Embryonic facial prominence (tissue), 1 donor: Measurements from ENCODE around the gene AP4S1.
"Not testable (repeated sequence)": the region's sequence is repeated elsewhere in the genome, so short reads cannot be mapped to it uniquely, and the experiment has no call there.

Experiments used
- DNase-seq: peaks from one replicate; pipeline ENCODE4 v3.0.0-alpha.2; 2016; ENCODE audit errors: extremely low spot score

AP4S1 gene

DNA sequence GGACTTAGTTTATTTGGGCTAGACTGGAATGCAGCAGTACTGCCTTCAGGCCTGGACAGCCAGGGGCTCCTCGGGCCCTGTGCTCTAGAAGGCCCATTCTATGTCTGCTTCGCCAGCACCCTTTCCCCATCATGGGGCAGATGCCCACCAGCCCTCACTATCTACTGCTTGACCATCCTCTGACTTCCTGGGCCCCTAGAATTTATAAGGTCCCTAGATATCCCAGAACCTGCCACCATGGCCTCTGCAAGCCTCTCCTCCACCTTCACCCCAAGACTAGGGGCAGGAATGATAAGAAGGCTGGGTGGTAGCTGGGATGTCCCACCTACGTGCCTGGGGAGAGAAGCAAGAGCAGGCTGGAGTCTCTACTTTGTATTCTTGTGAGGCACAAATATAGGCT, 59.6 kb downstream of the AP4S1 start:
- DNase-seq: no peak

DNA sequence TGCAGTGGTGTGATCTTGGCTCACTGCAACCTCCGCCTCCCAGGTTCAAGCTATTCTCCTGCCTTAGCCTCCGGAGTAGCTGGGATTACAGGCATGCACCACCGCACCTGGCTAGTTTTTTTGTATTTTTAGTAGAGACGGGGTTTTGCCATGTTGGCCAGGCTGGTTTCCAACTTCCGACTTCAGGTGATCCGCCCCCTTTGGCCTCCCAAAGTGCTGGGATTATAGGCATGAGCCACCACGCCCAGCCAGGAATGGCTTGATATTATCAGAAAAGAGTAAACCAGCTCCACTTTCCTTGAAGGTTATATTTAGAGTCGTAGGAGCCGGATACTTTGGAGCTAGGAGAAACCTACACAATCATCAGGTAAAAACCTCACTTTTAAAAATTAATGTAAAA, 61.0 kb downstream of the AP4S1 start:
- DNase-seq: not testable (repeated sequence)

- DNase-seq: no peak
Observed at GRCh38 chr14:31090883-31091764, 65.7 kb downstream of the AP4S1 start.

- DNase-seq: no peak
Observed at GRCh38 chr14:31092160-31092708, 66.8 kb downstream of the AP4S1 start.

DNA sequence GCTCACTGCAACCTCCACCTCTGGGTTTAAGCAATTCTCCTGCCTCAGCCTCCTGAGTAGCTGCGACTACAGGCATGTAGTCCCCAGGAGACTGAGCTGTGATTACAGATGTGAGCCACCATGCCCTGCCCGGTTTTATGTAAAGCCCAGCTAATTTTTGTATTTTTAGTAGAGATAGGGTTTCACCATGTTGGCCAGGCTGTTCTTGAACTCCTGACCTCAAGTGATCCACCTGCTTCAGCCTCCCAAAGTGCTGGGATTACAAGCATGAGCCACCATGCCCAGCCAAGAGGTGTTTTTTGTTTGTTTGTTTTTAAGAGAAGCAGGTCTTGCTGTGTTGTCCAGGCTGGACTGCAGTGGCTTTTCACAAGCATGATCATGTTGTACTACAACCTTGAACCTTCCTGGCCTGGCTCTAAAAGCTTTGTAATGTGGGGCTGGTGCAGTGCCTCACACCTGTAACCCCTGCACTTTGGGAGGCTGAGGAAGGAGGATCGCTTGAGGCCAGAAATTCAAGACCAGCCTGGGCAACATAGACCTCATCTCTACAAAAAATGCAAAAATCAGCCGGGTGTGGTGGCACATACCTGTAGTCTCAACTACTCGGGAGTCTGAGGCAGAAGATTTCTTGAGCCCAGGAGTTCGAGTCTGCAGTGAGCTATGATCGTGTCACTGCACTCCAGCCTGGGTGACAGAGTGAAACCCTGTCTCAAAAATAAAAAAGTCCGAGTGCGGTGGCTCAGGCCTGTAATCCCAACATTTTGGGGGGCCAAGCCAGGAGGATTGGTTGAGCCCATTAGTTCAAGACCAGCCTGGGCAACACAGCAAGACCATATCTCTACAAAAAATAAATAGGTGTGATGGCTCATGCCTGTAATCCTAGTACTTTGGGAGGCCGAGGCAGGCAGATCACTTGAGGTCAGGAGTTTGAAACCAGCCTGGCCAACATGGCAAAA, 68.7 kb downstream of the AP4S1 start:
- not testable (repeated sequence) for DNase-seq

GRCh38 chr14:31095817-31096216, 70.4 kb downstream of the AP4S1 start:
- not testable (repeated sequence) for DNase-seq

DNA sequence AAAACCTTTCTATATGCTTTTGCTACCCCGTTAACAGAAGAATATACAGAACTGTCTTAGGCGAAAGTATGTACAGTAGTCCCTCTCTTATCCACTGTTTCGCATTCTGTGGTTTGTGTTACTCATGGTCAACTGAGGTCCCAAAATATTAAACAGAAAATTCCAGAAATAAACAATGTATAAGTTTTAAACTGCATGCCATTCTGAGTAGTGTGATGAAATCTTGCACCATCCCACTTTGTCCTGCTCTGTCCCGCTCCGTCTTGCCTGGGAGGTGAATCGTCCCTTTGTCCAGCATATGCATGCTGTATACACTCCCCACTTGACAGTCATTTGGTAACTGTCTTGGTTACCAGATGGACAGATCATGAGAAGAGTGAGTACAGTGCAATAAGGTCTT, 70.8 kb downstream of the AP4S1 start:
- DNase-seq: no peak

- no peak for DNase-seq
Observed at GRCh38 chr14:31097081-31097480, 71.6 kb downstream of the AP4S1 start.

GRCh38 chr14:31106768-31107167, 81.3 kb downstream of the AP4S1 start:
- DNase-seq: no peak

DNA sequence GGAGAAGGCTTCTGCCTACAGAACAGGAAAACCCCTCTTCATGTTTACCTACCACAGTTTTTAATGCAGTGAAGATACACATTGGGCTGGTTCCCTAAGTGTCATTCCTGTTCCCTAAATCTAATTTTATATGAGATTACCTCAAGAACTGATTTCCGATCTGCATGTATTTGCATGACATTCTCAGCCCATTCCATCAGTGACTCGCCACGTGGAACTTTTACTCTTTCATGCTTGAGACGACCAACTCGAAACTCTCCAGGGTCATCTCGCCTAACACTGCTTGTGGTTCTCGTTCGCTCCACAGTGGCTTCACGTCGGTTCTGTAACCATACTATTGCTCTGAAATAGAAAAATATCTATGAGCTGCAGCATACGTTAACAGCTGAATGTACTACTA, 83.8 kb downstream of the AP4S1 start:
- no peak for DNase-seq

- DNase-seq: no peak
Observed at GRCh38 chr14:31110872-31111271, 85.4 kb downstream of the AP4S1 start.

DNA sequence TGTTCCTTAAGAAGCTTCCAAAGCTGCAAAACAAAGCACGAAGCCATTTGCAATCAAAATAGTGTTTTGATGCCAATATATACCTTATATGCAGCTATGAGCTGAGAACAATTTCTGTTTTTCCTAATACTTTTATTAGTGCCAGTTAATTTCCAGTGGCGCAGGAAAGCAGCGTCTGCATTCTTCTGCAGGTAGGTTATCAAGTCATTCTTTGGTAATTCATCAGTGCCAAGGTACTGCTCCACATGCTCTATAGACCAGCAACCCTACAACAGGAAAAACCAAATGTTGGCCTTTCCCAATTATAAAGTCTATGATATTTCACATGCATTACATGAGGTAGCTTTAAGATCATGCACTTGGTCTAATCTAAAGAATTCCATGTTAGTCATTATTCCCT, 88.3 kb downstream of the AP4S1 start:
- DNase-seq: no peak

DNA sequence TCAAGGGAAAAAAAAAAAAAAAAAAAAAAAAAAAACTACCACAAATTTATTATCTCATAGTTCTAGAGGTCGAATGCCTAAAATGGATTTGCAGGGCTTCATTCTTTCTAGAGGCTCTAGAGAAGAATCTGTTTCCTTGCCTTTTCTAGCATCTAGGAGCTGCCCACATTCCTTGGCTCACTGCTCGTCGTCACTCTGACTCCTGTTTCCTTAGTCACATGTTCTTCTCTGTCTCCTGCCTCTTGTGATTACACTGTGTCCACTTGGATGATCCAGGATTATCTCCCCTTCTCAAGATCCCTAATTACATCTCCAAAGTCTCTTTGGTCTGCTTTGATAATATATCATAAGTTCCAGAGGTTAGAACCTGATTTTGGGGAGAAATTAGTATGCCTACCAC, 93.4 kb downstream of the AP4S1 start:
- no peak for DNase-seq

GRCh38 chr14:31122098-31122611, 96.7 kb downstream of the AP4S1 start:
- DNase-seq: no peak

DNA sequence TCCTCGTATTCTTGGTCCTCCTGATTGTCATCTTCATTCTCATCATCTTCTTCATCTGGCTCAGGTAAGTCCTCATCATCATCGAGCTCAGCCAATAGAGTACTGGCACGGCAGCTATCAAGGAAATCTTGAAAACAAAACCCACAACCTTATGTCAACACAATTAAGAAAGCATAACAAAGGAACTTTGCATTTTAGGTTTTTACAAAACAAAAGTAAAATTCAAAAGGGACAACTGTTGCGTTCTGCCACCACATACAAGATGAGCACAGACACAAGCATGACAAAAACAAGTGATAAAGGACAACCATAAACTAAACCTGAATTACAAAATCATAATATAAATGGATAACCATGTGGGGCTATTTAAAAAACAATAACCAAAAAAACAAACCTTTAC, 97.5 kb downstream of the AP4S1 start:
- no peak for DNase-seq

DNA sequence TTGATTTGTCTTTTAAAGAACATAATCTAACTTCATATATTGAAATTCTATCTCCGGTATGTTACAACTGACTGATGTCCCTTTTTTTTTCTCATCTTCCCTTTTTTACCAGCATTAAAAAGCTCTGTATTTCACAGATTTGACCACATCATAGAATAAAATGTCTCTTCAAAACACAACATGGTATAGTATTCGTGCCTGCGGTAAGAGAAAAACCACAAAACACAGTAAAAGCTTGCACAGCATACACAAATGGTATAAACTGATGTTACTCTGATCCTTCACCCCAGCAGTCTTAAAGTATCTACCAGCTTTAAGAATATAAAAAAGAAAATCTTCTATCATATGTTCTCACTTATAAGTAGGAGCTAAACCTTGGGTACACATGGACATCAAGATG, 98.7 kb downstream of the AP4S1 start:
- DNase-seq: no peak

DNA sequence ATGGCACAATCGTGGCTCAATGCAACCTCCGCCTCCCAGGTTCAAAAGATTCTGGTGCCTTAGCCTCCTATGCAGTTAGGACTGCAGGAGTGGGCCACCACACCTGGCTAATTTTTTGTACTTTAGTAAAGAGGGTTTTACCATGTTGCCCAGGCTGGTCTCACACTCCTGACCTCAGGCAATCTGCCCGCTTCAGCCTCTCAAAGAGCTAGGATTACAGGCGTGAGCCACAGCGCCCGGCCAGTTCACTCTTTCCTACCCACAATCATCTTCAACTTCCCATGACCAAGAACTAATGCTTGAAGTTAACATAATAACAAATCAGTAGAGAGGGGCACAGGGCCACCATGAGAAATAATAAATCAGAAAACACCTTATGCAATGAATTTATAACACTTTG, 99.8 kb downstream of the AP4S1 start:
- DNase-seq: no peak

GRCh38 chr14:31126680-31127079, 101.2 kb downstream of the AP4S1 start:
- DNase-seq: no peak

DNA sequence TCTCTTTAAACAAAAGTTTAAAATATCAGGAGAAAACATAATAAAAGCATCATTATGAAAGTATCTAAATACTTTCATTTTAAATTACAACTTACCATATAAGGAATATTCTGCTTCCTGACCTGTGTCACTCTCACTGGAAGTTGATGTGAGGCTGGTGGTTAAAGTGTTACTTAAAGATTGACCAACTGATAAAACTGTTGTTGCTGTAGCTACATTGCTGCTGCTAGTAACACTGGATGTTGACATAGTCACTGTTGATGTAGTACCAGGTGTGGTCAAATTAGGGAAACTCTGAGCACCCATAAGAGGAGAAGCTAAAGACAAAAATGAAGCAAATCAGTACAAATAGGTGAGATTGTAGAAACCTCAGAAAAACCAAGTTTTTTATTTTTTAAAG, 102.2 kb downstream of the AP4S1 start:
- DNase-seq: no peak

DNA sequence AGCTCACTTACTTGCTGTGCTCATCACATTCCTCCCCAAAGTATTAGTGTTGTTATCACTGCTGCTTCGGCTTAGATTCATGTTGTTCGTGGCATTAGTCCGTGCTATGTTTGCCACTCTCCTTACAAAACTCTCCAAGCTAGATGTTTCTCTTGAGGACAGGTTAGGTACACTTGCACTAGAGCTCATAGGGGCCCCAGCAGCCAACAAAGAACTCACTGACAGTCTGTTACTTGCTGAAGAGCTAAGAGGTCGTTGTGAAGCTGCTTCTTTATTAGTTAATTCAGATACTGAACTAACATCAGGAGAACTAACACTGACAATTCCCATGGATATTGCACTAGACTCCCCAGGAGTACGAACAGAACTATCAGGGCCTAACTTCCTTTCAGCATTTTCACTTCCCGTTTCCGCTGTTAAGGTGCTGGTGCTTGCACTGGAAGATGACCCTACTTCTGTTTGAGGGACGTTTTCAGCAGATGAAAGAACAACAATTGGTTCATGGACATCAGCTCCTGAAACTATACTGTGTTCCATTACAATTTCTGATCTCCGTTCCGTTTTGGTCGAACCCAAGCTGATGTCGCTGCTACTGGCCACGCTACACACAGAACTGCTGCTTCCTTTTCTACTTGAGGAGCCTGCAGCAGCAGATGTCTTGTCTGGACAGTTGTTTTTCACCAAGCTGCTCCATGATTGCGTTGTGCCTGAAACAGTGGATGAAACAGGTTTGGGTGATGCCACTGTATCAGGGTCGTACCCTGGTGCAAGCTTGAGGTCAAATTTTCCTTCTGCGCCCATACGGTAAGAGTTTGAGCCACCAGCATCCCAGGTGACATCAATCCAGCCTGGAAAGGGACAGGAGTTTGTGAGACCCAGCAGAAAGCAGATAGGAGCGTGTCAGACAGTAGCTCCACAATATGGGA, 103.4 kb downstream of the AP4S1 start:
- DNase-seq: no peak

- no peak for DNase-seq
Observed at GRCh38 chr14:31133133-31133532, 107.7 kb downstream of the AP4S1 start.
